SK-N-SH (cell line): ENCODE data around the gene HACD4. TPM values are rescaled to one million over a fixed set of nuclear protein-coding genes. Genes with fewer than 3 reads are reported as not detected.

Experiments
- CTCF ChIA-PET: fragments of 300-600, 350-600 bp; formaldehyde crosslinking; extraction: SDS; loops from one replicate; lab custom pipeline; 2021; lab: Yijun Ruan, JAX
- POLR2A ChIA-PET: fragments of 350-600 bp; sonication (Branson Sonifier 250); formaldehyde crosslinking; extraction: SDS; loops from one replicate; lab custom pipeline; 2020; ENCODE audit warnings: antibody characterized with exemption, inconsistent platforms; lab: Yijun Ruan, JAX
- DNase-seq: peaks from one replicate; pipeline ENCODE4 v3.0.0; 2012
- H2AFZ ChIP-seq: fragments of 200-600 bp; sonication (generic); 2 replicates; pipeline ENCODE4 v1.8.1; 2016; ENCODE audit warnings: antibody characterized with exemption, mild to moderate bottlenecking, low read depth
- H3F3A ChIP-seq: fragments of 200-600 bp; sonication (generic); replicated peaks from 2 replicates; pipeline ENCODE3; 2016; ENCODE audit warnings: antibody characterized with exemption, mild to moderate bottlenecking; ENCODE audit not compliant: insufficient read depth
- H3K27ac ChIP-seq, 2 experiments: fragments of 200-500 bp in 1 of 2; fragments of 200-600 bp in 1 of 2; sonication (Bioruptor generic) in 1 of 2; sonication (generic), shearing (Covaris generic) in 1 of 2; 2 replicates each; pipeline versions ENCODE4 v1.5.1 to v1.6.1; 2014 to 2016; ENCODE audit warnings: low read depth in 2 of 2, inconsistent platforms in 1 of 2, low read length in 1 of 2, mild to moderate bottlenecking in 1 of 2, mixed read lengths in 1 of 2
- H3K27me3 ChIP-seq: fragments of 200-600 bp; sonication (generic), shearing (Covaris generic); 2 replicates; pipeline ENCODE4 v1.6.1; 2016; ENCODE audit warnings: mixed run types; ENCODE audit not compliant: insufficient read depth
- H3K36me3 ChIP-seq, 2 experiments: fragments of 200-500 bp in 1 of 2; fragments of 200-600 bp in 1 of 2; sonication (Bioruptor generic) in 1 of 2; sonication (generic) in 1 of 2; replicated peaks in 1 of 2; 2 replicates each; pipeline versions ENCODE3 to v1.5.1; 2014 to 2016; ENCODE audit warnings: low read length in 1 of 2, mild to moderate bottlenecking in 1 of 2; ENCODE audit not compliant: insufficient read depth in 2 of 2, control insufficient read depth in 1 of 2
- H3K4me1 ChIP-seq, 2 experiments: fragments of 200-500 bp in 1 of 2; fragments of 200-600 bp in 1 of 2; sonication (Bioruptor generic) in 1 of 2; sonication (generic), shearing (Covaris generic) in 1 of 2; 2 replicates each; pipeline versions ENCODE4 v1.5.1 to v1.6.1; 2014 to 2016; ENCODE audit warnings: low read depth in 1 of 2, low read length in 1 of 2, mixed run types in 1 of 2; ENCODE audit not compliant: insufficient read depth in 2 of 2, control insufficient read depth in 1 of 2
- H3K4me2 ChIP-seq: fragments of 200-600 bp; sonication (generic), shearing (Covaris generic); 2 replicates; pipeline ENCODE4 v1.6.1; 2017; ENCODE audit warnings: mixed run types
- H3K4me3 ChIP-seq, 2 experiments: fragments of 200-500 bp in 1 of 2; fragments of 200-600 bp in 1 of 2; sonication (Bioruptor generic) in 1 of 2; sonication (generic), shearing (Covaris generic) in 1 of 2; 2 replicates each; pipeline versions ENCODE4 v1.5.1 to v1.8.1; 2014 to 2016; ENCODE audit warnings: low read depth in 2 of 2, inconsistent platforms in 1 of 2, low read length in 1 of 2, mild to moderate bottlenecking in 1 of 2, mixed read lengths in 1 of 2, moderate library complexity in 1 of 2
- H3K79me2 ChIP-seq: fragments of 200-600 bp; sonication (generic); 2 replicates; pipeline ENCODE4 v1.8.1; 2017; ENCODE audit warnings: mild to moderate bottlenecking; ENCODE audit not compliant: insufficient read depth
- H3K9ac ChIP-seq: fragments of 200-600 bp; sonication (generic); 2 replicates; pipeline ENCODE4 v1.6.1; 2017; ENCODE audit warnings: mixed run types
- H3K9me2 ChIP-seq: fragments of 200-600 bp; sonication (generic); 2 replicates; pipeline ENCODE4 v1.6.1; 2017; ENCODE audit warnings: mixed run types
- H3K9me3 ChIP-seq: fragments of 200-600 bp; sonication (generic); 2 replicates; pipeline ENCODE4 v1.6.1; 2017; ENCODE audit warnings: mixed run types, mild to moderate bottlenecking, moderate library complexity
- H4K20me1 ChIP-seq: fragments of 200-600 bp; sonication (generic); 2 replicates; pipeline ENCODE4 v1.6.1; 2017; ENCODE audit warnings: mild to moderate bottlenecking, mixed run types; ENCODE audit not compliant: insufficient read depth
- CHD2 ChIP-seq: fragments of 150-350 bp; IDR thresholded peaks from 2 replicates; pipeline ENCODE4 v1.6.1; 2018; ENCODE audit warnings: low read length; ENCODE audit not compliant: partially characterized antibody
- ELF1 ChIP-seq: IDR thresholded peaks from 2 replicates; pipeline ENCODE4 v1.4.0; 2012
- EP300 ChIP-seq, 2 experiments: IDR thresholded peaks; 2 replicates each; pipeline versions ENCODE4 v1.4.0 to v1.6.1; 2012; ENCODE audit warnings: borderline replicate concordance in 1 of 2, low read depth in 1 of 2, low read length in 1 of 2
- EZH2phosphoT487 ChIP-seq: fragments of 200-600 bp; sonication (generic); IDR thresholded peaks from 2 replicates; pipeline ENCODE4 v1.6.1; 2017; ENCODE audit warnings: low read depth, mixed run types, mild to moderate bottlenecking, antibody characterized with exemption, moderate library complexity, borderline replicate concordance
- FOSL2 ChIP-seq: IDR thresholded peaks from 2 replicates; pipeline ENCODE4 v1.4.0; 2012; ENCODE audit warnings: low read depth, mild to moderate bottlenecking, moderate library complexity, borderline replicate concordance
- GATA2 ChIP-seq: sonication (generic); formaldehyde crosslinking; IDR thresholded peaks from 2 replicates; pipeline ENCODE4 v1.5.0; 2020; ENCODE audit warnings: mild to moderate bottlenecking, missing genetic modification reagents
- IRF3 ChIP-seq: fragments of 150-350 bp; IDR thresholded peaks from 2 replicates; pipeline ENCODE4 v1.6.1; 2016; ENCODE audit warnings: mild to moderate bottlenecking, low read depth, low read length
- JUND ChIP-seq: IDR thresholded peaks from 2 replicates; pipeline ENCODE4 v1.4.0; 2012
- MAX ChIP-seq: IDR thresholded peaks from 2 replicates; pipeline ENCODE4 v1.4.0; 2012; ENCODE audit warnings: low read depth
- MEF2A ChIP-seq: IDR thresholded peaks from 2 replicates; pipeline ENCODE4 v1.4.0; 2012; ENCODE audit warnings: low read depth, borderline replicate concordance
- NFIC ChIP-seq: IDR thresholded peaks from 2 replicates; pipeline ENCODE4 v1.4.0; 2012; ENCODE audit warnings: borderline replicate concordance
- PBX3 ChIP-seq: IDR thresholded peaks from 2 replicates; pipeline ENCODE4; 2012
- POLR2AphosphoS5 ChIP-seq: IDR thresholded peaks from 2 replicates; pipeline ENCODE4 v1.6.1; 2012; ENCODE audit warnings: low read depth, low read length
- REST ChIP-seq: IDR thresholded peaks from 2 replicates; pipeline ENCODE4 v1.6.1; 2012; ENCODE audit warnings: mild to moderate bottlenecking, low read depth, low read length, moderate library complexity
- RFX5 ChIP-seq: IDR thresholded peaks from 2 replicates; pipeline ENCODE4 v1.6.1; 2012; ENCODE audit warnings: mild to moderate bottlenecking, improper control_type of control experiment, low read length
- SMC3 ChIP-seq: IDR thresholded peaks from 2 replicates; pipeline ENCODE4 v1.6.1; 2012; ENCODE audit warnings: low read depth, low read length, improper control_type of control experiment
- TAF1 ChIP-seq: IDR thresholded peaks from 2 replicates; pipeline ENCODE4 v1.6.1; 2012; ENCODE audit warnings: low read depth, mild to moderate bottlenecking, low read length, moderate library complexity, borderline replicate concordance
- TCF12 ChIP-seq: IDR thresholded peaks from 2 replicates; pipeline ENCODE4 v1.4.0; 2012
- WGBS: methylation state at CpG from one replicate; pipeline ENCODE4 v1.1.6; 2017; ENCODE audit warnings: low lambda C conversion rate; 5-methylcytosine and 5-hydroxymethylcytosine counted together
- polyA plus RNA-seq, 3 experiments: library from polyadenylated mRNA; depleted of rRNA; stranded (reverse); fragments of >200 nt; gene quantifications; 2 replicates each; pipeline ENCODE4 v1.2.3, GENCODE V29; 2012

HACD4 gene
- polyA plus RNA-seq, 1 of the 3 experiments (the other 2 are of a cell fraction) = under 0.01 TPM

GRCh38 chr9:21078702-21079101 lies 47.3 kb upstream of the HACD4 start:
- 77% methylated on average over 1 of the region's 1 CpG for WGBS
- ChIA-PET POLR2A (no interaction called here), CTCF (interaction anchor here (1.0 kb wide), 1 partner anchor 9 kb away, joined by 3 read pairs; no protein-coding TSS in a partner anchor)
- no peaks in the 10 kb centered on the region for H3K27me3 ChIP-seq
- no peak overlapping the region for H3K27ac ChIP-seq
- H3K9me2 ChIP-seq = no peaks in the 10 kb centered on the region
- H3K4me2 ChIP-seq = no peak overlapping the region
- no peaks in the 10 kb centered on the region for H3F3A ChIP-seq
- no peak overlapping the region for H3K4me3 ChIP-seq
- no peak overlapping the region for H3K9ac ChIP-seq
- no peak for DNase-seq
- TF ChIP-seq SMC3 (no peak), TCF12 (no peak), JUND (no peak), MEF2A (no peak), POLR2AphosphoS5 (no peak), CHD2 (no peak), EZH2phosphoT487 (no peak), FOSL2 (no peak), EP300 (IDR thresholded peaks at IDR 0.05; ENCODE audit: borderline replicate concordance in 1 of 2, low read depth in 1 of 2, low read length in 1 of 2) (no peak), RFX5 (no peak), IRF3 (no peak), REST (no peak), GATA2 (CRISPR knock-in tag) (no peak), ELF1 (no peak), MAX (no peak), PBX3 (no peak), TAF1 (no peak), NFIC (no peak)
- TF ChIP-seq, all 33 proteins: peak for 0
- H2AFZ ChIP-seq = no peak overlapping the region
- no peaks in the 10 kb centered on the region for H3K36me3 ChIP-seq
- H3K79me2 ChIP-seq = no peaks in the 10 kb centered on the region
- H4K20me1 ChIP-seq = no peaks in the 10 kb centered on the region
- H3K9me3 ChIP-seq = no peaks in the 10 kb centered on the region
- H3K4me1 ChIP-seq = no peaks in the 10 kb centered on the region
